ENCODE data around the gene TMEM158.

Gene TMEM158

DNA sequence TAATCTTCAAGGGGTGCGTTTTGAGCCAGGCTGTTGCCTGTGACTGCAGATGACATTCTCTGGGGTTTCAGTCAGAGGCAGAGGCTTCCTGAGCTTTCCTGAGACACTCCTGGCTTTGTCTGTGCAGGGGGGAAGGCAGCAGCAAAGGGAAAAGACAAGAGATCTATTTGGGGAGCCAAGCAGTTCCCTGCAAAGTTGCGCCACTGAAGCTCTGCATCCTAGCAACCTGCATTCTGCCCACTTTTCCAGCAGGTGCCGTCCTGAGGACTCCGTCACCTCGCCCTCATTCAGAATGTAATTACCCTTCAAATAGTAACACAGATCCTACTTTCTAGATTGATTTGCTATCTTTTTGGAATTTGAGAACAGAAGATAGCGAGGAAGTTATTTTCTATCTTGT lies 1.9 kb upstream of the TMEM158 start:
- no peak for DNase-seq

- no peak for DNase-seq
Measured at GRCh38 chr3:45227071-45227820, 1.2 kb upstream of the TMEM158 start.

GRCh38 chr3:45225465-45226205 lies 452 bp downstream of the TMEM158 start:
- DNase-seq = peak; percentile 68

GRCh38 chr3:45224824-45225464 lies 1.1 kb downstream of the TMEM158 start:
- peak; percentile 93 for DNase-seq

- DNase-seq = no peak
Measured at GRCh38 chr3:45223889-45224727, 2.0 kb downstream of the TMEM158 start.

- DNase-seq = no peak
Measured at GRCh38 chr3:45219694-45220093, 6.4 kb downstream of the TMEM158 start.

DNA sequence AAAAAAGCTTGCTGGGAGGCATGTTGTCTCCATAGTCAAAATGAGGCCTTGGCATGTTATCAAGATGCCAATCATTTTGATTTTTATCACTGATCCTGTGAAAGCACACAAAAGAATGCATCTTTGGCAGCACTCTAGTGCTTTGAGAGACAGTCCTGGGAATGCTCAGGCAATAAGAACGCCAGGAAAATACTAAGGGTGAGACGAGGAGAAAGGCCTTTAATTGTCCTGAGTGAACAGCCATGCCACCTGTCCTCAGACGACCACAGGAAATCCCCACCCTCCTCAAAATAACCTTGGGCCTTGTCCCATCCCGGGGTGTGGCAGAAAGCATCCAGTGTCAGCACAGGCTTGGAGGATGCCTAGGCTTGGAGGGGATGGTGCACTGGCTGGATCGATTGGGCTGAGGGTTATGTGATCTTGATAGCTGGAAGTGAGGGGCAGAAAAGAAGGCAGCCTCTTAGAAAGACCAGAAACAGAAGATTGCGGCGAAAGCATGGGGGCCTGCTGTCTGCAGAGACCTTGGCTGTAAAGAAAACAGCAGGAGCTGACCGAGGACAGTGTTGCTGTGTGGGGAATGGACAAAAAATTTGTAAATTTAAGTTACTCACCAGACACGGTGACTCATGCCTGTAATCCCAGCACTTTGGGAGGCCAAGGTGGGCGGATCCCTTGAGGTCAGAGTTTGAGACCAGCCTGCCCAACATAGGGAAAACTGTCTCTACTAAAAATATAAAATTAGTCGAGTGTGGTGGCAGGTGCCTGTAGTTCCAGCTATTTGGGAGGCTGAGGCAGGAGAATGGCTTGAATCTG lies 7.3 kb downstream of the TMEM158 start:
- peak; percentile 89 for DNase-seq

GRCh38 chr3:45216021-45216609 lies 10.0 kb downstream of the TMEM158 start:
- no peak for DNase-seq

GRCh38 chr3:45215466-45215865 lies 10.6 kb downstream of the TMEM158 start:
- no peak for DNase-seq

DNA sequence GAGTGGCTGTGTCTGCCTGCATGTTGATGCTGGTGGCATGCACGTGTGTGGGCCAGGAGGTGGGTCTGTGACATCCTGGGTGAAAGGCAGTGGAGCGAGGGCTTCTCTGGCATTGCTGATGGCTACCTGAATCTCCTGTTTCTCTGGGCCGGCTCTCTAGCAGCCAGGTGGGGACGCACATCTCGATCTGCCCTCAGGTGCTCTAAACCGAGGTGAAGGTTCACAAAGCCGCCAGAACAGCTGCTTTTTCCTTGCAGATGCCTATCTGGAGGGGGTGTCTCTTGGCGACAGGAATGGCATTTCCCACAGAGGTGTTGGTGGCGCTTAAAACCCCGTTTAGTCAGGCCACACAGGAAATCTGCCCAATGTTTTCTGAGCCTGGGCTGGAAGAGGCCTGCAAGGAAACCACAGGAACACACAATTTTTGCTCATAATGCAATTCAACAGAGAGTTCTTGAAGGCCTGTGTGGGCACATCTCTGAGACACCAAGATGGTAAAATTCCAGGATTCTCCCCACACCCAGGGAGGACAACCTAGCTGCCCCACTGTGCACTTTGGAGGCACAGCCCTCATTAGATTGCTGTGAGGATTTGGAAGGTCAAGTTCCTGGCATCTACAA lies 11.9 kb downstream of the TMEM158 start:
- DNase-seq = peak; percentile 81

DNA sequence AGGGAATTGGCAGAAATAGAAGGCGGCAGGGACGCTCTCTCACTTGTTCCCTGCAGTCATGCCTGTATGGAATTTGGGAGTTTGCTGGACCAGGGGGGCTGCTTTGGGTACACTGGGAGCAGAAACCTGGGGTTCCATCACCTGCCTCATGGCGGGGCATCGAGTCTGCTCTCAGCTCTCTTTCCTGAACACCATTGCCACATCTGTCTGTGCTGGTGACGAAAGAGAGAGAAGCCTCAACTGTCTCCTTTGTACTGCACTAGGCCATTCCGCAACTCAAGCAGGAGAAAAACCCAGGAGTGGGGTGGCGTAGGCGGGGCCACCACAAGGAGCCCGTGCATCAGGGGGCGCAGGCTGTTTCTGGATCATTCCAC lies 14.0 kb downstream of the TMEM158 start:
- no peak for DNase-seq

GRCh38 chr3:45211466-45212094 lies 14.5 kb downstream of the TMEM158 start:
- DNase-seq = no peak

DNA sequence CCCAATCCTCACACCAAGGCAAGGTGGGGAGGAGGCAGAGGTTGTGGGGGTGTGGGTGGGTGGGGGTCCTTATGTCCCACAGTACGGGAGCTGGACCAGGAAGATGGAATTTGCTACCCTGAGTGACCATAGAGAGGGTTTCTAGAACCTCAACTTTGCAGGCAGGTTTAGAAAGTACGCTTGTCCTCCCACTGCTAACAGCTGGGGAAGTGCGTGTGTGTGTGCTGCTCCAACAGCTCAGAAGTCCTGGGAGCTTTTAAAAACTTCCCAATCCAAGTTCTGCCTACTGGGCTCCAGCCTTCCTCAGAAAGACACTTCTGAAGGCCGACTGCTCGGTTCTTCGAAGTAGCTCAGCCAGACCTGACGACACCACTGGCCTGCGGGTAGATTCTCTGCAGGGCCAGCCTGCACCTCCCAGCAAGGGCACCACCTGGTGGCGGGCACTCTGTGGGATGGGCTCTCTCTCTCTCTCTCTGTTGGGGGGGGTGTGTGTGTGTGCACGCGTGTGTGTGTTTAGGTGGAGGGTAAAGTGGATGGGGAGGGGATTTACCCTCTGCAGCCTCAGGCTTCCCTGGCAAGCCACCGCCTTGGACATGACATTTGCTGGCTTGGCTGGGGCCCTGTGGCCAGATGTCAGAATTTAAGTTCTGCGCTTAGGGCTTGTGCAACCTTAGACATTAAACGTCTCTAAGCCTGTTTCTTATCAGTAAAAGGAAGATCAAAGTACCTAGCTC lies 15.6 kb downstream of the TMEM158 start:
- peak; percentile 94 for DNase-seq

- DNase-seq = no peak
Measured at GRCh38 chr3:45209526-45209925, 16.6 kb downstream of the TMEM158 start.

- no peak for DNase-seq
Measured at GRCh38 chr3:45208586-45208985, 17.5 kb downstream of the TMEM158 start.

DNA sequence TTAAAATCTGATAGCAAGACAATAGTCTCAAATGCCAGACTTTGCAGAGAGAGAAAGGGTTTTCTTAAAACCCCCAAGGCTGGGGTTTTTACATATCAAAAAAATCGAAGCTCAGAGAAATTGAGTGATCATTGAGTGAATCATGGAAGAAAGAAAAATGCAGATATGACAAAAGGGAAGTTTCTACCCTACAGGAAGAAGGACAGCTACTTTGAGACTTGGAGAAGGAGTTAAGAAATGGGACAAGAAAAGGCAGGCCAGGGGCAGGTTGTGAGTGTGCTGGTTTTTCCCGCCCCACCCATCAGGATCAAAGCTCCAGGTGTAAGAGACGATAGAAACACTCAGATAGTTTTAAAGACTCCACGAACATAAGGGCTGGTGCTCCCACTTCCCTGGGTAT lies 18.6 kb downstream of the TMEM158 start:
- no peak for DNase-seq

DNA sequence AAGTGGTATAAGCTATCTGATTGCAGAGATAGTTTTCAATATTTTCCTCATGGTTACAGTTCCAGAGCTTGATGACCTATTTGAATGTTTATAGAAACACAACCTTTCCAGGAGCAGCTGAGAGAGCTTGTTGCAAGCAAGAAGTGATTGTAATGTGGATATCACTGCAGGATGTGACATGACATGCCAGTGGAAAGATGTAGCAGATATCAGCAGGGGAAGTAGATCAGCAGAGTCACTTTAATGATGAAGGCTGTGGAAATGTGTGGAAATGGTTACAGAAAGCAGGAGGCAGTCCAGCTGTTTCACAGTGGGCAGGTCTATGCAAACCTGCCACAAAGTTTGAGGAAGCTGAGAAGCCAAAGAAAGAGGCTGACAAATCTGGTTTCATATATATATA lies 21.0 kb downstream of the TMEM158 start:
- no peak for DNase-seq

GRCh38 chr3:45204136-45204535 lies 22.0 kb downstream of the TMEM158 start:
- no peak for DNase-seq

DNA sequence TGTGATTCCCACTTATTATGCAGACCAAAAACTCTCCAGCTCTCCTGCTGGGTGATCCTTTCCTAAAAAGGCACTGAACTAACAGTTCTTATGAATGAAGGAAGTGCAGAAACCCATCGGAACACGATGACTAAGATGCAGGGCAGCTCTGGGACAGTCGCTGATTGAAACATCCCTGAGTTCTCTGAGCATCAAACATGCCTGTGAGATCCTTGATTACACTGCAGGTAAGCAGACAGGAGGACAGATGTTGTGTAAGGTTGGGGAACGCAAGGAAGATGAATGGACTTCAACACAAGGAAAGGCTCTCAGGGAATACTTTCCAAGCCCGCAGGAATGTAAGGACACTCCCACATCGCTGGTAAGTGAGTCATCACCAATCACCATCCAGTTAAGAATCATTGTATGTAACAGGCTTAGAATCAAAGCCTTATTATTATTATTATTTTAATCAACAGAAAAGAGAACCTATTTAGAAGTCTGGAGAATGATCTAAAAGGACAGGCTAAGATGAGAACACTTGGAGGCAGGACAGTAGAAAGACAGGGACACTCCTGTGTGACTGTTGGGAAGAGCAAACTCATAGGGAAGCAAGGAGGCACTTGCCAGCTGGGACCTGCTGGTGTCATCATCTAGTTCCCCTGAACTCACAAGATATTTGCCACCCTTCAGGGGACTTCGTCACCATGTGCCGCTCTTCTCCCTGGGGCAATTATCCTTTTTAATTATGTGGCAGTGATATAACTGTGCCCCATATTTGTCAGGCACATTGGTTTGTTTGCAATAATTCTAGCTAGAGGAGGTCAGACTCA lies 26.0 kb downstream of the TMEM158 start:
- DNase-seq = peak; percentile 96

Measured in islet precursor cell (in vitro differentiated cells).